ENCODE measurements around the gene DNM2.

DNA sequence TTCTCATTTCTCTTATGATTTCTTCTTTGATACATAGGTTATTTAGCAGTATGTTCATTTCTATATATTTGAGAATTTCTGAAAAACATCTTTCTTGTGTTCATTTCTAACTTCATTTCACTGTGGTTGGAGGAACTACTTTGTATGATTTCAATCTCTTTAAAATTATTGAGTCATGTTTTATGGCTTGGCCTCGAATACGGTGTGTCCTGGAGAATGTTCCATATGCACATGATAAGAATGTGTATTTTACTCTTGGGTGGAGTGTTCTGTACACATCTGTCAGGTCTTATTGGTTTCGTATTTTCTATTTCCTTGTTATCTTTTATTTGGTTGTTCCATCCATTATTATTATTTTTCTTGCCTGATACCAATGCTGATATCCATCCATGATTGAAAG is 22.9 kb downstream of the DNM2 start:
- no peak for TF ChIP-seq FOXM1 (CRISPR knock-in tag; IDR thresholded peaks at IDR 0.05)
- TF ChIP-seq MEIS2 (CRISPR knock-in tag; IDR thresholded peaks at IDR 0.05) = no peak
- TF ChIP-seq, protein P1, sequence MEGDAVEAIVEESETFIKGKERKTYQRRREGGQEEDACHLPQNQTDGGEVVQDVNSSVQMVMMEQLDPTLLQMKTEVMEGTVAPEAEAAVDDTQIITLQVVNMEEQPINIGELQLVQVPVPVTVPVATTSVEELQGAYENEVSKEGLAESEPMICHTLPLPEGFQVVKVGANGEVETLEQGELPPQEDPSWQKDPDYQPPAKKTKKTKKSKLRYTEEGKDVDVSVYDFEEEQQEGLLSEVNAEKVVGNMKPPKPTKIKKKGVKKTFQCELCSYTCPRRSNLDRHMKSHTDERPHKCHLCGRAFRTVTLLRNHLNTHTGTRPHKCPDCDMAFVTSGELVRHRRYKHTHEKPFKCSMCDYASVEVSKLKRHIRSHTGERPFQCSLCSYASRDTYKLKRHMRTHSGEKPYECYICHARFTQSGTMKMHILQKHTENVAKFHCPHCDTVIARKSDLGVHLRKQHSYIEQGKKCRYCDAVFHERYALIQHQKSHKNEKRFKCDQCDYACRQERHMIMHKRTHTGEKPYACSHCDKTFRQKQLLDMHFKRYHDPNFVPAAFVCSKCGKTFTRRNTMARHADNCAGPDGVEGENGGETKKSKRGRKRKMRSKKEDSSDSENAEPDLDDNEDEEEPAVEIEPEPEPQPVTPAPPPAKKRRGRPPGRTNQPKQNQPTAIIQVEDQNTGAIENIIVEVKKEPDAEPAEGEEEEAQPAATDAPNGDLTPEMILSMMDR (CRISPR knock-in tag; IDR thresholded peaks at IDR 0.05) = no peak
- no peak for TF ChIP-seq KMT2B (CRISPR knock-in tag; IDR thresholded peaks at IDR 0.05)
- no peak for TF ChIP-seq ZNF260 (CRISPR knock-in tag; IDR thresholded peaks at IDR 0.05; ENCODE audit: borderline replicate concordance, low read depth)
- no peak for TF ChIP-seq ZNF879 (CRISPR knock-in tag; IDR thresholded peaks at IDR 0.05)
- TF ChIP-seq AGO1 (IDR thresholded peaks at IDR 0.05; ENCODE audit: low read depth, low read length, poor library complexity, severe bottlenecking) = no peak
- no peak for TF ChIP-seq ZNF713 (CRISPR knock-in tag; IDR thresholded peaks at IDR 0.05)
- TF ChIP-seq YY1 (IDR thresholded peaks at IDR 0.05; ENCODE audit: insufficient read depth, insufficient replicate concordance, low read depth, low read length) = no peak
- no peak for TF ChIP-seq SALL1 (CRISPR knock-in tag; IDR thresholded peaks at IDR 0.05)

Data from HepG2 (cell line).